Motor neuron (in vitro differentiated cells): ENCODE results near the gene FXYD2. TPM values are rescaled to one million over a fixed set of nuclear protein-coding genes. Genes with fewer than 3 reads are reported as not detected.
A peak's percentile ranks its signal among the peaks of the same experiment; 100 is the strongest.
"Not testable (repeated sequence)": the region's sequence is repeated elsewhere in the genome, so short reads cannot be mapped to it uniquely, and the experiment has no call there.

Experiments
- ATAC-seq, 8 experiments: fragments of 200-7000 bp; cut with Tn5 transposase; replicated peaks in 6 of 8; 2 replicates each; pipeline ENCODE4 v1.8.0; 2021; ENCODE audit warnings: mild to moderate bottlenecking in 8 of 8, moderate library complexity in 8 of 8
- H3K27ac ChIP-seq, 2 donors: fragments of 250-450 bp; sonication (Bioruptor Pico); 2 replicates each; pipeline ENCODE4 v1.9.0; 2021; ENCODE audit warnings: antibody characterized with exemption in 2 of 2, mild to moderate bottlenecking in 2 of 2, moderate library complexity in 1 of 2
- H3K4me1 ChIP-seq, 2 donors: fragments of 250-450 bp; sonication (Bioruptor Pico); replicated peaks in 1 of 2; 2 replicates each; pipeline ENCODE4 v1.6.1; 2021; ENCODE audit warnings: antibody characterized with exemption in 2 of 2, mild to moderate bottlenecking in 2 of 2, moderate library complexity in 1 of 2
- H3K4me3 ChIP-seq, 5 donors: fragments of 250-450 bp; sonication (Bioruptor Pico); 2 replicates each; pipeline ENCODE4 v1.9.0; 2021; ENCODE audit warnings: antibody characterized with exemption in 5 of 5, mild to moderate bottlenecking in 5 of 5, moderate library complexity in 4 of 5
- WGBS, 10 experiments: fragments of 450-650 bp; shearing (Covaris generic); methylation state at CpG; one replicate each; pipeline ENCODE4 v1.0.0; 2022; 5-methylcytosine and 5-hydroxymethylcytosine counted together
- in situ Hi-C, 9 experiments: fragments of 400-800 bp; cut with MboI; loops; one replicate each; pipeline ENCODE4 v1.15.0; 2021; ENCODE audit warnings: low sequenced_read_pairs in 9 of 9, low pct_unique_long_range_greater_than_20kb in 2 of 9; ENCODE audit not compliant: unreplicated experiment in 9 of 9
- total RNA-seq, 8 experiments: library from RNA; unstranded; fragments of 300-600 nt; gene quantifications; 2 replicates each; pipeline versions ENCODE4 v1.2.3 to v1.2.4, GENCODE V29; 2022

FXYD2 gene
- total RNA-seq, 8 experiments from 2014 or later: 0.22 to 4.3 (median 1.3) TPM

GRCh38 chr11:117814766-117815261 is 9.7 kb downstream of the FXYD2 start:
- in situ Hi-C loops: loop anchor here in 6 of 9 experiments (25.0 kb wide), 2 partner anchors 247 to 378 kb away; no protein-coding TSS in a partner anchor
- peaks cover 35 to 45% of the 10 kb centered on the region in 2 donors for H3K4me1 ChIP-seq
- H3K27ac ChIP-seq: peak overlapping the region; percentile 2 to 78
- no peak overlapping the region for H3K4me3 ChIP-seq
- peak in 5 of 8 experiments; percentile 1 to 18 (median 3) for ATAC-seq
- WGBS, 10 experiments: 0 to 83% (median 55%) methylated on average over 1 to 7 of the region's 14 CpGs; no CpG with 5 or more reads in 5 of the 10 experiments

DNA sequence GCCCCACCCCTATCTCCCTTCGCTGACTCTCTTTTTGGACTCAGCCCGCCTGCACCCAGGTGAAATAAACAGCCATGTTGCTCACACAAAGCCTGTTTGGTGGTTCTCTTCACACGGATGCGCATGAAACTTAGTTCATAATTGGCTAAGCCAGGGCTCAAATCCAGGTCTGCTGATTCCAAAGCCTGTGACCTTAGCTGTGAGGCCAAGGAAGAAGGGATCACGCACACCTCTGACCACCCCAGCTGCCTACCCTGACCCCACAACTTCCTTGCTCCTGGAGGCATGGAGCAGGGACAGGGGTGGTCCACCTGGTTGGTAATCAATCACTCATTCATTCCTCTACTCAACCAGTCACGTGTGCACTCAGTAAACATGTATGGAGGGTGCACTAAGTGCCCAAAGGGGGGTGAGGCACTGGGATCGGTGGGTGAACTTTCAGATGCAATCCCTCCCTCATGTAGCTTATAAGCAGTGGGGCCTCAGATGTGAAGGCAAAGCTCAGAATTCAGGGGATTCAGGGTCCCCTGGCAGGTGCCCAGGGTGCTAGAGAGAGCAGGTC is 10.3 kb downstream of the FXYD2 start:
- ATAC-seq: no peak
- in situ Hi-C loops: loop anchor here in 6 of 9 experiments (25.0 kb wide), 2 partner anchors 248 to 377 kb away; no protein-coding TSS in a partner anchor
- WGBS, 10 experiments: 0 to 70% (median 45%) methylated on average over 1 to 4 of the region's 7 CpGs; no CpG with 5 or more reads in 6 of the 10 experiments
- peaks cover 35 to 49% of the 10 kb centered on the region in 2 donors for H3K4me1 ChIP-seq
- peak overlapping the region in 1 of 2 donors; percentile 78 for H3K27ac ChIP-seq
- no peak overlapping the region for H3K4me3 ChIP-seq

DNA sequence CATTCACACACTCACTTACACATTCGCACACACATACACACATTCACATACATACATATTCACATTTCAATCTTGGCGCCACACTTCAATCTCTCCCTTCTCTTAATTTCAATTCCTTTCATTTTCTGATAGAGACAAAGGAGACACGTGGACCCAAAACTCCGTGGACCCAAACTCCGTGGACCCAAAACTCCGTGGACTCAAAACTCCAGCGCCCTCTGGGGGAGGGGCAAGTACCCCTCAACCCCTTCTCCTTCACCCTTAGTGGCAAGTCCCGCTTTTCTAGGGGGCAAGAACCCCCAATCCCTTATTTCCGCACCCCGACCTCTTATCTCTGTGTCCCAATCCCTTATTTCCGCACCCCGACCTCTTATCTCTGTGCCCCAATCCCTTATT is 14.5 kb downstream of the FXYD2 start:
- H3K4me1 ChIP-seq: peaks cover 14 to 26% of the 10 kb centered on the region in 2 donors
- not testable (repeated sequence) for ATAC-seq, H3K4me3 ChIP-seq, H3K27ac ChIP-seq
- 60 to 98% (median 93%) methylated on average over 1 to 10 of the region's 12 CpGs; no CpG with 5 or more reads in 2 of the 10 experiments for WGBS, 10 experiments
- in situ Hi-C loops: loop anchor here in 6 of 9 experiments (25.0 kb wide), 2 partner anchors 252 to 373 kb away; no protein-coding TSS in a partner anchor

GRCh38 chr11:117809236-117810055 is 15.1 kb downstream of the FXYD2 start:
- peaks cover 7 to 20% of the 10 kb centered on the region in 2 donors for H3K4me1 ChIP-seq
- in situ Hi-C loops: loop anchor here (10.0 to 25.0 kb wide), 4 partner anchors 253 to 385 kb away; no protein-coding TSS in a partner anchor

GRCh38 chr11:117808784-117809183 is 15.8 kb downstream of the FXYD2 start:
- in situ Hi-C loops: loop anchor here (10.0 to 25.0 kb wide), 4 partner anchors 254 to 384 kb away; no protein-coding TSS in a partner anchor
- 40 to 100% (median 82%) methylated on average over 1 to 8 of the region's 12 CpGs; no CpG with 5 or more reads in 2 of the 10 experiments for WGBS, 10 experiments
- Histone ChIP-seq H3K4me1 (peaks cover 3 to 15% of the 10 kb centered on the region in 2 donors), H3K4me3 (no peak overlapping the region), H3K27ac (no peak overlapping the region)
- peak in 5 of 8 experiments; percentile 5 to 50 (median 14) for ATAC-seq

More at GRCh38 chr11:117809236-117810055, 15.1 kb downstream of the FXYD2 start:
- Histone ChIP-seq H3K27ac (no peak overlapping the region), H3K4me3 (no peak overlapping the region)
- ATAC-seq: peak; percentile 95 to 100 (median 99)
- 25 to 100% (median 60%) methylated on average over 1 to 10 of the region's 22 CpGs; no CpG with 5 or more reads in 3 of the 10 experiments for WGBS, 10 experiments

DNA sequence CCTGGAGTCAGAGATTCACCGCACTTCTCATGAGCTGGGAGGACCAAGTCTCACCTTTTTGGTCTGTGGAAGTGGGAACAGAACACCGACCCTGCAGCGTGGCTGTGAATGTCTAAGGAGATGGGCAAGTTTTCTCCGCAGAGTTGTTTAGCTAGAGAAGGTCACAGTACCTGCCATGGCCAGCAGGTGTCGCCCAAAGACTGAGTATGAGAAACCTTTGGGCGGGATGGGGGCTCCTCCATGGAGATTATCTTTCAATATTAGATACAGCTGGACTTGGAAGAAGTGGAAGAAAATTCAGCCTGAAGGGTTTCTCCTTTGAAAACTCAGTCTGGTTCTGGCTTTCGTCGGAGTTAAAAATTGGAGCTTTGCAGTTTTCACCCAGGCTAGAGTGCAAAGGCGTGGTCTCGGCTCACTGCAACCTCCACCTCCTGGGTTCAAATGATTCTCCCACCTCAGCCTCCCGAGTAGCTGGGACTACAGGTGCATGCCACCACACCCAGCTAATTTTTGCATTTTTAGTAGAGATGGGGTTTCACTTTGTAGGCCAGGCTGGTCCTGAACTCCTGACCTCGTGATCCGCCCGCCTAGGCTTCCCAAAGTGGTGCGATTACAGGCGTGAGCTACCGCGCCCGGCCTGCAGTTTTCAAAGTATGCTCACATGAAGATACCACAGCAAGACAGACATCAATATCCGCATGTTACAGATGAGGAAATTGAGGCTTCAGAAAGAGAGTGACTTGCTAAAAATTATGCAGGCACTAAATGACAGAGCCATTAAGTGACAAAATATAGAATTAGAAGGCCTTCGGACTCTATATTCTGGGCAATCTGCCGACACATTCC is 16.8 kb downstream of the FXYD2 start:
- in situ Hi-C loops: loop anchor here (10.0 to 25.0 kb wide), 4 partner anchors 255 to 383 kb away; no protein-coding TSS in a partner anchor
- Histone ChIP-seq H3K27ac (no peak overlapping the region), H3K4me3 (no peak overlapping the region), H3K4me1 (peaks cover 3 to 8% of the 10 kb centered on the region in 2 donors)
- 15 to 71% (median 58%) methylated on average over 4 to 13 of the region's 22 CpGs; no CpG with 5 or more reads in 2 of the 10 experiments for WGBS, 10 experiments
- ATAC-seq: peak in 5 of 8 experiments; percentile 19 to 53 (median 29)

GRCh38 chr11:117806846-117807245 is 17.7 kb downstream of the FXYD2 start:
- Histone ChIP-seq H3K27ac (no peak overlapping the region), H3K4me3 (no peak overlapping the region), H3K4me1 (peaks cover 3 to 8% of the 10 kb centered on the region in 2 donors)
- in situ Hi-C loops: loop anchor here (10.0 to 25.0 kb wide), 4 partner anchors 255 to 382 kb away; no protein-coding TSS in a partner anchor
- ATAC-seq: no peak
- 33 to 93% (median 67%) methylated on average over 1 to 3 of the region's 5 CpGs; no CpG with 5 or more reads in 5 of the 10 experiments for WGBS, 10 experiments

DNA sequence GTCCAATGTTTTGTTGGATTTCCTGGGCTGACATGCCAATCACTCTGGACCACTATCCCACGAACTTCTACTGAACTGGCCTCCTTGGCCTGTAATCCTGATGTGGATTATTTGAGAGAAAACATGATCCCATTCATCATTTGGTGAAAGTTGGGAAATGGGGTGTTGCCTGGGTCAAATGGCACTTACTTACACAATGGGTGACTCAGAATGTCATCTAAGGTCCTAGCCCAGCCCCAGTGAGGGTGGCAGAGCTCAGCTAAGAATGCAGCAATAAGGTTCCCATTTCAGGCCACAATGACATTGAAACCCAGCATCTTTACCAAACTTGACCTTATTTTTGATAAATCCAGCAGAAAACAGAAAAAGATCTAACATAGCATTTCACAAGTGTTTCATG is 19.5 kb downstream of the FXYD2 start:
- no peak overlapping the region for H3K4me3 ChIP-seq
- in situ Hi-C loops: loop anchor here (10.0 to 25.0 kb wide), 4 partner anchors 257 to 380 kb away; no protein-coding TSS in a partner anchor
- WGBS, 10 experiments: 0 to 60% (median 27%) methylated on average over 1 of the region's 1 CpG; no CpG with 5 or more reads in 5 of the 10 experiments
- no peak for ATAC-seq
- peaks cover 3 to 8% of the 10 kb centered on the region in 2 donors for H3K4me1 ChIP-seq
- no peak overlapping the region for H3K27ac ChIP-seq

GRCh38 chr11:117803896-117804295 is 20.6 kb downstream of the FXYD2 start:
- H3K4me1 ChIP-seq: peaks cover 2 to 3% of the 10 kb centered on the region in 2 donors
- H3K4me3 ChIP-seq: no peak overlapping the region
- H3K27ac ChIP-seq: no peak overlapping the region
- in situ Hi-C loops: loop anchor here (10.0 to 25.0 kb wide), 4 partner anchors 258 to 379 kb away; no protein-coding TSS in a partner anchor
- ATAC-seq: no peak
- 58 to 100% (median 89%) methylated on average over 2 to 7 of the region's 8 CpGs; no CpG with 5 or more reads in 3 of the 10 experiments for WGBS, 10 experiments

- no peak for ATAC-seq
- 20 to 82% (median 47%) methylated on average over 1 to 5 of the region's 5 CpGs; no CpG with 5 or more reads in 2 of the 10 experiments for WGBS, 10 experiments
- no peak overlapping the region for H3K4me3 ChIP-seq
- in situ Hi-C loops: loop anchor here (10.0 to 25.0 kb wide), 4 partner anchors 263 to 375 kb away; no protein-coding TSS in a partner anchor
- H3K27ac ChIP-seq: no peak overlapping the region
- peaks cover 24 to 25% of the 10 kb centered on the region in 2 donors for H3K4me1 ChIP-seq
Observed at GRCh38 chr11:117799634-117800033, 24.9 kb downstream of the FXYD2 start.

DNA sequence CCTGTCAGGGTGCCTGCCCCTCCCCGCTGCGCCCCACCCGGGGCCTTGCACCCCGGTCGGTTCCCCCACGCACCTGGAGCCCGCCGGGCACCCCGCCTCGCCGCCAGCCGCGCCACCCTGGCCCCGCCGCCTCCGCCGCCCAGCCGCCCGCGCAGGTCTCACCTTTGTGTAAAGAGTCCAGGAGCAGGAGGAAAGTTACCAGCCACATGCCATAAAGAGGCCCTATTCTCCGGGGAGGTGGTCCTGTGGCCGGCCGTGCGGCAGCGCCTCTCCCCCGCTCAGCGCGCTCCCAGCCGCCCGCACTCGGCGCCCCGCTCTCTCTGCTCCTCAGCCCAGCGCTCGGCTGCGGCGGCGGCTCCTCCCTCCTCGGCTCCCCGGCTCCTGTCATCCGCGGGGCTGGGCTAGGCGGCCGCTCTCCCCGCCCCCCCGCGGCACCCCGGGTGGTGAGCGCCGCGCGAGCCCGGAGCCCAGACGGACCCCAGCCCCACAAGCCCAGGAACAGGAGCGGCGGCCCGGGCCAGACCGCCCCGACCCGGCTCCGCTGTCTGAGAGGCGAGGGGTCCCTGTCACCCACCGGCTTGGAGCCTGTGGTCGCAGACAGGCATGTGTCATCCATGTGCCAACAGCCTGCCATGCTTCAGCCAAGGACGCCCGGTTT is 27.5 kb downstream of the FXYD2 start, which contains the start of gene DSCAML1:
DSCAML1 (minus strand) TSS at position 345 of the 658 bp plus-strand sequence; CDS start at position 208, 137 bp downstream.
- peaks cover 28 to 32% of the 10 kb centered on the region in 2 donors for H3K4me1 ChIP-seq
- H3K4me3 ChIP-seq: peak within 1 kb of the TSS; percentile 15 to 26 (median 19)
- no CpG with 5 or more reads among the region's 66 CpGs for WGBS, 10 experiments
- H3K27ac ChIP-seq: no peak within 1 kb of the TSS
- in situ Hi-C loops: no loop called here
- peak; percentile 78 to 90 (median 82) for ATAC-seq
